ENCODE results near the gene DNAJC15. TPM values are rescaled to one million over a fixed set of nuclear protein-coding genes. Genes with fewer than 3 reads are reported as not detected.

Gene DNAJC15
- total RNA-seq, 1 donor from 2014 or later = 15.7 TPM

DNA sequence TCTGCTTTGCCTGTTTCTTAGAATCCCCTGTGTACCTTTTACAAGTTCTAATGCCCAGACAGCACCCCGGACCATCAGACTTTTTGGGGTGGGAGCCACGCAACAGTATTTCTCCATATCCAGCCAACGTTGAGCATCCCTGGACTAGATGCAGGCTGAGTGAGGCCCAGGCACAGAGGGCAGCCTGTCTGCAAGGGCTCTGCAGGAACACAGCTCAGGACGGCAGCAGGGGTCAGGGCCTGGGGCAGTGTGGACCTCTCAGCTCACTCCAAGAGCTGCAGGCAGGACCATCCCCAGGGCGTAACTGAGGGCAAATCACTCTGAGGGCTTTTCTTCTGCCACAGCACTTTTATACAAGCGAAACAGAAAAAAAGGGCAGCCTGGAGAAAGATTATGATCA lies 95.8 kb downstream of the DNAJC15 start:
- intact Hi-C loops (cut with micrococcal nuclease) = no loop called here

DNA sequence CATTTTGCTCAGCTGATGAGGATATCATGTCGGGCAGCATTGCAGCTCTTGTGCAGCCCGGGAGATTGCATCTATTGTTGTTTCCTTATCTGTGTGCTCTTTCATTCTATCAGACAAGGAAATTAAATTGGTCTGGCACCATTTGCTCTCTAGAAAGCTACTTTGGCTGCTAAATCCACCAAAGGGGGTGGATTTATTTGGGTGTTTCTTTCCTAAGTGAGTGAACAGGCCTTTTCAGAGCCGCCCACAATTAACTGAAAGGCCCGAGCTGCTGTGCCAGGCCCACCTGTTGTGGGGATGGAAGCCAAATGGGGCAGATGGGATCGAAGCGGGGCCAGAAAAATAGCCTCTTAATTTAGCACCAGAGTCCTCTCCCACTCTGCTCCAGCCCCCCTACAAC lies 99.4 kb downstream of the DNAJC15 start:
- intact Hi-C loops (cut with micrococcal nuclease) = no loop called here

DNA sequence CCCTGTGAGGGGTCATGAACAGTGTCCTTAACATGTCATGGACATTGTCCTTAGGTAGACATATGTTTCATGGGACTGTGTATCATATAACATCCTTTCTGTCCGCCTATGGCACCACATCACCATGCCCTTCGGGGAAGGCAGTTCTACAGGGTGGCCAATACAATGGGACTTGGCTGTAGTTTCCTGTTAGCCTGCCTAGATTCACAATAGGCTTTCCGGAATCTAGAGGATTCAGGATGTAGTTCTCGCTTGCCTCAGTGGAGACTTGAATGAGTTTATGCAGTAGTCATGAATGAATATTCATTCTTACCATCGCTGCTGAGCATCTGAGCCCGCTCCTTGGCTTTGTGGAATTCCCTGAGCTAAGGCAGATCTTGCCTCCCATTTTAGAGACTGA lies 100.5 kb downstream of the DNAJC15 start:
- intact Hi-C loops (cut with micrococcal nuclease) = no loop called here

DNA sequence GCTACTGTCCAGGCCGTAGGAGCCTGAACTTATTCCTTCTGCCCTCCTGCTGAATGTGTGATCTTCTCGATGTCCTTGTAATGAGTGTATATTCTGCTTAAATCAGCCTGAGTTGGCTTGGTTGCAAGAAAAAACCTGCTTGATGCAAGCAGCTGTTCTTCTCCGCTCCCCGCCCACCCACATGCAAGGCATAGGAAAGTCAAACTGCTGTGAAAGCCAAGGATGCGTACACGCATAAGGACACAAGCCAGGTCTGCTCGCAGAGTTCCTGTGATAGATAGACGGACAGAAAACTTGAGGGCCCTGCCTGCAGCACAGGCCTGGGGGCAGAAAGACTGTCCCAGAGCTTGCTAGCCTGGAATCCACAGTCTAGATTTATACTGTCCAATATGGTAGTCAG lies 101.1 kb downstream of the DNAJC15 start:
- intact Hi-C loops (cut with micrococcal nuclease) = no loop called here

DNA sequence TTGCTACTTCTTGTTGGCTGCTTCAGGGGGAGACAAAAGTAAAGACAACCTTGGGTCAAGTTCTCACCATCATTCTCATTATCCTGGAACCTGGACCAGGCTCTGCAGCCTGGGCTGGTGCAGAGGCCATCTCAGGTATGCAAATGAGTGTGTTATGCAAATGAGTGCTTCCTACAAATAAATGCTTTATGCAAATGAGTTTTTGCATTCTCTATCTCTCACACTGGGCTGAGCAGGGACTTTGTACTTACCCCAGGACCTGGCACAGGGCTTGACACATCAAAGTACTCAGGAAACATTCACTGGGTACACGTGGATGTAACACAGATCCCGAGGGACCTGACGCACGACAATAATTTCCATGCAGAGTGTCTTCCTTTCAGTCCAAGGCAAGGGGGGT lies 103.0 kb downstream of the DNAJC15 start:
- intact Hi-C loops (cut with micrococcal nuclease) = no loop called here

DNA sequence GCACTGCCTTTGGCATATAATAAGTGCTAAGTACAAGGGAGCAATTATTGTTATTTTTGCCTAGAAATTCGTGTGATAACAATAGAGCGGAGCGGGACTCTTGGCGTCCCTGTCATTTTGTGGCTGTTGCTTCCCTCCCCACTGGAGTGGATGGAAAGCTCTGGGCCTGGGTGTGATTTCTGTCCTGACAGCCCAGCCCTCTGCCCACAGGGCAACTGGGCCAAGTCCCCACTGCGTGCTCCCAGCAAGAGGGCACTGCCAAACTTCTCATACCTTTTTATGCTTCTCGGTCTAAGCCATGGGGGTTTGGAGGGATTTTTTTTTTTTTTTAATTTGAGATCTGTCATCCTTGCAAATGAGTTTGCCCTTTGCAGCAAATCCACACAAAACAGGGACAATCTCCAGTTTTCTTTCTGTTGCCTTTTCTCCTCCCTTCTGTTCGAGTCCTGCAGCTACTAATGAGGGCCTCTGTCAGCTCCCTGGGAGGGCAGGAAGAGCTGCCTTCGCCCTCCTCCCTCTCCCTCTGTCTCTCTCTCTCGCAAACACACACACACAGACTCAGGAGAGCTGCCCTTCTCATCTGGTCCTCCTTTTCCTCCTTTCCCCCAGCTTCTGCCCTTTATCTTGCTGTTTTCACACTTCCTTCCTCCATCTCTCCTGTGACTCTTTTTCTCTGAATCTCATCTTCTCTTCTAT lies 103.9 kb downstream of the DNAJC15 start:
- intact Hi-C loops (cut with micrococcal nuclease) = no loop called here

DNA sequence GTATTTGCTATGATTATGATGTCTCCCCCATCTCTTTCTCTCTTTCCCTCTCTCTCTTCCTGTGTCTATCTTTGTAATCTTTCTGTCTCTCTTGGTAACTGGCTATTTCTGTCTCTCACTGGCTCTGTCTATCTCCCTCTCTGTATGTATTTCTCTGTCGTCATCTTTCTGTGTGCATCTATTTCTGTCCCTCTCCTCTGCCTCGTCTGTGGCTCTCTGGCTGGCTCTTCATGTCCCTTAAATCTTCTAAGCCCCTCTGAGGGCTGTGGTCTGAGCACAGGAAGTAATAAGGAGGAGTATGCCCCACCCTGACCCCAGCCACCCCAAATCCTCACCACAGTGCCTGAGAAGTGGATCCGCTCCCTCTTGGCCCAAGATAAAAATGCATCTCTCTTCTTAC lies 104.4 kb downstream of the DNAJC15 start:
- intact Hi-C loops (cut with micrococcal nuclease) = no loop called here

DNA sequence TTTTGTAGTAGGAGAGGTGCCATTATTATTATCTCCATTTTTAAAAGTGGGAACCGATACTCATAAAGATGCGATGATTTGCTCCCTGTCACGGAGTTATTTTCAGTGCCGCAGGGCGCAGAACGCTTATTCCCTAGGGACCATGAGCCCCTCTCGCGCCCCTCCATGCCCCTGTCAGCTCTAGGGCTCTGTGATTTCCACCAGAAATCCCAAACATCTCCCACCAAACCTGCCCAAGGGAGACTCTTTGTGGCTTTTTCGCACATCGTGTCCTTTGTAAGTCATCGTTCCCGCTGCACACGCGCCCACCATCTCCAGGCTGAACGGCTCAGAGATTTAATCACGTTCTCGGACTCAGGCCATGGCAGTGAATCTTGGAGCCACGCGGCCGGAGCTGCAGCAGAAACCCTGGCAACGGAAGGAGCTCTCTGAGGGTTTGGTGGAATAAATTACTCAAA lies 105.1 kb downstream of the DNAJC15 start:
- intact Hi-C loops (cut with micrococcal nuclease) = no loop called here

DNA sequence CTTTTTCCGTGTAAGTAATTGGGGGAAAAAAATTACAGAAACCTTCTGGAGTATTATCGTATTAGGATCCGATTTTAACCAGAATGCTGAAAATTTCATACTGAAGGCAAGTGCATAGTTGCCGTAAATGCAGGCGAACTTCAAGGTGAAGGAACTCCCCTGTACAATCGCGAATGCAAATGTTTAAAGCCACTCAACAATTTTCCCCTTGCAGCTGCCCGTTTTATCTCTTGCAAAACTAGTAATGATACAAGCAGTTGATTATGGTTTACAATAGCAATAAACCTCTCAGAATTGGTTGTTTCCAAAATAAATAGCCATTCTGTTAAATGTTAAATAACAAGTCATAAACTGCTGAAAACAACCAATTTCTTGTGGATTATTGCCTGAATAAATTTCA lies 105.7 kb downstream of the DNAJC15 start:
- intact Hi-C loops (cut with micrococcal nuclease) = loop anchor here (1.0 kb wide), 1 partner anchor 159 kb away; no protein-coding TSS in a partner anchor

DNA sequence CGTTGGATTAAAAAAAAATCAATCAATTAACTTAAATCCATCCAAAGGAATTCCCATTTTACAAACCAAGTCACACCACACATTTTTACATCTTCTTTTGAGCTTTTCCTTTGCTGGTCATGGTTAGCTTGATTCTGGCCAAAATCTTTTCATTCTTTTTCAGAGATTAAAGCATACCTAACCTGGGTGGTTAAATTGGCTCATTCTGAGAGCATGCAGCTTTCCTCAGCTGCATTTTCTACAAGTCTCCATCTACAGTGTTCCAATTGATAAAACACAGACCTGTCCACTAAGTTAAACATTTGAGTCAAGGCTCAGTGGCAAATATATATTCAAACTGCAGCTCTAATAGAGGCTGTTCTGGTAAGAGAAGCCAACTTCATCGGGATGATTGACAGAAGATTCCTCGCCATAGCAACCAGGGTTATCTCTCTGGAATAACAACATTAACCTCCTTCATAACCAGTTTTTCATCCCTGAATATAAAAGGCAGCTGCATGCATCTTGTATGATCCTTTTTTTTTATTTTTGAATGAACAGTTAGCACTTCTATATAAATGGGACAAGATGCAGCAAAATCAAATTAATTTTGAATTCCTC lies 106.2 kb downstream of the DNAJC15 start:
- intact Hi-C loops (cut with micrococcal nuclease) = loop anchor here (1.0 kb wide), 1 partner anchor 159 kb away; no protein-coding TSS in a partner anchor

DNA sequence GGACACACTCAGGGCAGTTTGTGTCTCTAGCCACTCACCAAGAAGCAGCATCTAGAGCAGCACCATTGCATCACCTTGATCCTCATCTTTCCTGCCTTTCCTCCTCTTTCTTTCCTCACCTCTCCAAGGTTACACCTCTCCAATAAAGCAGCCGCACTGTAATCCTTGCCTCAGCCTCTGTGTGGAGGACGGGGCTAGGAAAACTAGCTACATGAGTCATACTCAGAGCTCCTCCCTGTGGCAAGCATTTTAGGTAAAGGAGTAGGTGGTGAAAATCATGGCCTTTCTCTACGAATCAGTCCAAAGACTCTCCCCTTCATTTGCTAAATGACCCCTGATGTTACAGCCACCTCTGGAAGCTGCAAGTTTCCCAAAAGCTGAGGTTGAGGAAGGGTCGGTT lies 108.9 kb downstream of the DNAJC15 start:
- intact Hi-C loops (cut with micrococcal nuclease) = loop anchor here (1.0 kb wide), 1 partner anchor 163 kb away; no protein-coding TSS in a partner anchor

DNA sequence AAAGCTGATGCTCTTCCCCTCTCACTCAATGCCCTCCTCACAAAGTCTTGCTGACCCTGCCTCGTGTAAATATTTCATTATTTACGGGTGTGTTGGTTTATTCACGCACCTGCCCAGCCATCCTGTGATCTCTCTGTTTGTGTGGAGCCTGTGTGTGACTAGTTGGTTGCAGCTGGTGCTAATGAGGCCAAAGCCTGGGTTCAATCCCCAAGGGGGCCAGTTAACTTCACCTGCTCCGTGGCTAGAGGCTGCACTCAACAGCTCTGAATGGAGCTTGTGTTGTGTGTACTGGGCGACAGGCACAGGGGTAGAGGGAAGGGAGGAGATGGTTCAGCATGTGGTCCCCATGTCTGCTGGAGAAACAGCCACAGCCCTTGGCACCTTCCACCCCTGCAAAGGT lies 109.5 kb downstream of the DNAJC15 start:
- intact Hi-C loops (cut with micrococcal nuclease) = loop anchor here (1.0 kb wide), 1 partner anchor 164 kb away; no protein-coding TSS in a partner anchor

DNA sequence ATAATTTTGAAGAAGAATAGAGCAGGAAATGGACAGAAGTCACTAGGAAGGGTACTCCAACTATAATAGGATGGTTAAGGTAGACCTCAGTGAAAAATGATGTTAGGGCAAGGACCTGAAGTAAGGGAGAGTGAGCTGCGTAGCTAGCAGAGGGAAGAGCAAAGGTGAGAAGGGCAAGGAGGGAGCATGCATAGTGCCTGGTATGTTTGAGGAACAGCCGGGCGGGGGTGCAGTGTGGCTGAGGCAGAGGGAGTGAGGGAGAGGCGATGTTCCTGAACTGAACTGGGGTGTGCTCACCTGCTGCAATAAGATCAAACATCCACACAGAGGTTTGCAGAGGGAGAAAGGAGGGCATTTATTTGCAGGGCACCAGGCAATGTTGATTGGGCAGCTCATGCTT lies 110.4 kb downstream of the DNAJC15 start:
- intact Hi-C loops (cut with micrococcal nuclease) = no loop called here

DNA sequence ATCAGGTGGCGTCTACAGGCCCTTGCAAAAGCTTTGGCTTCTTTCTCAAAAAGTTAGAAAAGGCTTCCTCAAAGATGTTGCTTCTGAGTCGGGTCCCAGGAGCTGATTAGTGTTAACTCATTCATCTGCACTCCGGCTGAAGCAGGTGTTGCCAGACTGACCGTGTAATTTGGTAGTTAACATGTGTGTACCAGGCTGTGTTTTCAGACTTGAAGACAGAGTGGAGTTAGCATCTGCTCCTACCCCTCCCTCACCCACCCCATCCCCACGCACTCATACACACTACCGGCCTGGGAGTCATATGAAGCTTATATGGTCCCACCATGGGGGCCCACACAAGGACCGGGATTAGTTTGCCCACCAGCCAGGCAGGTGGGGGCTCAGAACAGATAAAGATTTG lies 111.5 kb downstream of the DNAJC15 start:
- intact Hi-C loops (cut with micrococcal nuclease) = no loop called here

DNA sequence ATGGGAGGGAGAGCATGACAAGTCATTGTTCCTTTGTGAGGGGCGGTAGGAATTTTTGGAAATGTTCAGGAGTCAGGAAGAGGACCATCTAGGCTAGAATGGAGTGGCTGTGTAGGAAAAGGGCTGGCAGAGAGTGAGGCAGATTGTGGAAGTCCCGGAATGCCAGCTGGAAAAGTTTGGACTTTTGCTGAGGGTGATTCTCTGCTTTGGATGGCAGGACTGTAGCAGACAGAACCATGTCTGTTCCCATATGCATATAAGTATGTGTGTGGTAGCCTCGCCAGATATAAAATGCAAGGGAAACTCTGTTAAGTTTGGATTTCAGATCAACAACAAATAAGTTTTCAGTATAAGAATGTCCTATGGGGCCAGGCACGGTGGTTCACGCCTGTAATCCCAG lies 112.1 kb downstream of the DNAJC15 start:
- intact Hi-C loops (cut with micrococcal nuclease) = no loop called here

DNA sequence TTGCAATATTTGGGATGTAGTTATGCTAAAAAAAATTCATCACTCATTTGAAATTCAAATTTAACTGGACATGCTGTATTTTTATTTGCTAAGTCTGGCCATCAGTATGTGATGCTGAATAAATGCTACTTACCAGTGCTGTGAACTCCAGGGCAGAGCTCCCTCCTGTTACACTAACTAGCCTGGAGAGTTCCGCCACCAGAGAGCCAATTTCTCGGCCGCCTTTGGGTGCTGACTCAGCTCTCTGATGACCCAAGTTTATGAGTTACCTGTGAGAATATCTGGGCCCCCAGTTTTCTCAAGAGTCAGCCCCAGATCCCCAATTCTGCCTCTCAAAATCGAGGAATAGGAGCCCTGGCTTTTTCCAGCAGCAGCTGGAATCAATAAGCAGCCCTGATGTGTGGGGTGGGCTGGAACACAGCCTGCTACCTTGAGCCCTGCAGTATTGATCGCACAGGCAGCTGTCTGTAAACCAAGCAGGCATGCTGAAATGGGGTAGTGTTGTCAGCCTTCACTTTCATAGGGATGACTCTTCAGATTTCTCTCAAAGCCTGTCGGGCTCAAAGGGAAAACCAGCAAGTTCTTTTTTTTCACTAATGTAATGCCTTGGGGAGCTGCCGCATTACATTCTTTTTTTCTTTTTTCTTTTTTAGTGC lies 113.7 kb downstream of the DNAJC15 start:
- intact Hi-C loops (cut with micrococcal nuclease) = no loop called here

DNA sequence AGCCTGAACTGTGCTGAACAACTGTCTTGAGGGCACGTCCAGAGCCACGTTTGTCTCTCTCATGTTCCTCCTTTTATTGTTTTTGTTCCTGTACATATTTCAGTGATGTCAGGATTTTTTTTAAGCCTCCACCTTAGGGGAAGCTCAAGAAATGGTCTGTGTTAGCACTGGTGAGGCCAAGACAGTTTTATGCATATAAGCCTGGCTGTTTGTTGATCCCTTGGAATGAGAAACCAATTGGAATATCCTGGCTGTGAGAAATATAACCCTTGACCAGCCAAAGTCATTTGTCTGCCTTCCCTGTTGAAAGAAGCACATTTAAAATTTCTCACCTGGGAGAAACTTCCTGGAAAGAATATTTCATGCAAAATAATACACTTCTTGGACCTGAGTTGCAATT lies 115.8 kb downstream of the DNAJC15 start:
- intact Hi-C loops (cut with micrococcal nuclease) = no loop called here

DNA sequence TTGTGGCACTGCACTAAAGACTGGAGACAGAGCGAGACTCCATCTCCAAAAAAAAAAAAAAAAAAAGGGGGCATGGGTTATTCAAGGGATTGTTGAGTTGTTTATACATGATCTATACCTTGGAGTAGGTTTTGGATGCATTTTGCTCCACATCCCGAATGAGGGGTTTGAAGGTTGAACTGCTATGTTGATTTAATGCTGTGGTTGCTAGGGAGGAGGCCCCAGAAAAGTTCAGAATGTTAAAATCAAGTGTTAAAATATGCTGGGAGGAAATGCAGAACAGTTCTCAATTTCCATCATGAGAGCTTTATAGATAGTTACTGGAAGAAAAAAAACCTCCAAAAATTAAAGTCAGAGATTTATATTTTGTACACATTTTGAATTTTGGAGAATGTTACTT lies 116.5 kb downstream of the DNAJC15 start:
- intact Hi-C loops (cut with micrococcal nuclease) = no loop called here

DNA sequence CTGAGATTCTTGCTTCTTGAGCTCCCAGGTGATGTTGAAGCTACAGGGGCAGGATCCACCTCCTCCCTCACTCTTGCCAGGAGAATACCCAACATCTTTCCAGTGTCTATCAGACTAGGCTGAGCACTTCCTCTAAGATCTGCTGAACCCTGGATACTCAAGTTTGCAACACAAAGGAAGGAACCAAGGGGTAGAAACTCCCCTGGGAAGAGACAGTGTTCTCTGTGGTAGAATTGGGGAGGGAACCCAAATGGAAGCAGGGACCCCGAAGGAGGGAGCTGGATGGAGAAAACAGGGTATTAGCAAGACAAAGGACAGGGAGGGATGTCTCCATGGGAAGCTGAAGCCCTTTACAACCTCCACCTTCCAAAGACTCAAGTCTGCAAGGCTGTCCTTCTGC lies 117.6 kb downstream of the DNAJC15 start:
- intact Hi-C loops (cut with micrococcal nuclease) = no loop called here

DNA sequence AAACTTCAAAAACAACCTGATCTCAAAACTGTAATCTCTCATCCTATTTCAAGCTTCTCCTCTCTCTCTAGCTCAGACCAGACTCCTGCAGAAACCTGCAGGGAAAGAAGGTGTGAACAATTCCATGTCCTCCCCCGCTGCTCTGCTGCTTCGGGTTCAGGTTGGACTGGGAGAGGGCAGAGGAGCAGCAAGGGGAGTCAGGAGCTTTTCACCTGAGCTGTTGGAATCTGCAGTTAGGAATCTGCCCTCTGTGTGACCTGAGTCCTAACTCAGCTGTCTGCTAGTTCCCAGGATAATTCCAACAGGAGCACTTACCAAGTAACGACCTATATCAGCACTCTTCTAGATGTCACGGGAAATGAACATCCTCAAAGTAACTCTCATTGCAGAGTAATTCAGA lies 118.3 kb downstream of the DNAJC15 start:
- intact Hi-C loops (cut with micrococcal nuclease) = no loop called here

DNA sequence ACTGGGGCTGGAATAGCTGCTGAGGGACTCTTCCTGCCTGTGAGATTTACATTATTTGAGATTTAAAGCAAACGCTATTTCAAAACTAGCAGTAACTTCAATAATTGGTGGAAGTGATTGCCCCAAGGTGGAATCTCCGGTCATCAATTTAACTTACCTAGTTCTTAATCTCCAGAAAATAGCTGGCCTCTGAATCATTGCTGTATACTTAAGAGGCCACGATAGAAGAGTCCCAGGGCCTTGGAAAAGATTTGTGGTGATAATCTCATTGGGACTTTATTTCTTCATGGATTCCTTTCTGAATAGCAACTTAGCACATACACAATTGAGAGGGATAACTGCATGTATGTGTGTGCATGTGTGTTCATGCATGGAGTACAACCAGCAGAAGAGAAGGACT lies 120.2 kb downstream of the DNAJC15 start:
- intact Hi-C loops (cut with micrococcal nuclease) = no loop called here

DNA sequence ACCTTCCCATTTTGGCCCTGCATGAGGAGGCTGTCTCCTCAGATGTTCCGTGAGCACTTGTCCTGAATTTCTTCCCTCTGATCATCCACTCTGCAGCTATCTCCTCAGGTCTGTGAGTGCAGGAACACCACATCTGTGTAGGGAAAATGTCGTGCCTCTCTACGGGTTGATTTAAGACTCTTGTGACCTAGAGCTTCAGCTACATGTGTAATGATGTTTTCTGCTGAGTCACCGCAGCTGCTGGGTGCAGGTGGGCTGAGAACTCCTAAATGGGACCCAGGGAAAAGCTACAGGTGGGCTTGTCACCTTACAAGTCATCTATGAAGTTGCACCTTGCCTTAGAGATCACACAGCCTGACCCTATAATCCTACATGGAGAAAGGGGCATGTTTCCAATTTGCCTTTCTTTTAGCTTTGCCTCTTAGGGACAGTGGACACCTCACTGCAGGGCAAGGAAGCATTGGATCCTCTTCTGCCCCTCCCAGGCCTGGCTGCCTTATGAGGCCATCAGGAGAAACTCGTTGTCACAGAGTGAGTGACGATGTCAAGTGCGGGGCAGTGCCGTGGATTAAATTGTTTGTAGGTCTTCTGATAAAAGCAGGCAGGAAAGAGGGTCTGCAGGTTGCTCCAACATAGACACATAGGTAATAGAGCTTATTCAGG lies 122.3 kb downstream of the DNAJC15 start:
- intact Hi-C loops (cut with micrococcal nuclease) = no loop called here
